K562 (cell line): ENCODE measurements around the gene HADHB. TPM values are rescaled to one million over a fixed set of nuclear protein-coding genes. Genes with fewer than 3 reads are reported as not detected.
A peak's percentile ranks its signal among the peaks of the same experiment; 100 is the strongest.

ENCODE experiments used
- CCAR2 ChIP-seq: fragments of 200-400 bp; formaldehyde crosslinking; IDR thresholded peaks from 2 replicates; pipeline ENCODE4 v1.6.1; 2017; ENCODE audit warnings: mild to moderate bottlenecking, low read depth, low read length
- CCNT2 ChIP-seq: IDR thresholded peaks from 2 replicates; pipeline ENCODE4 v1.6.1; 2011; ENCODE audit warnings: borderline replicate concordance, low read depth, mild to moderate bottlenecking, moderate library complexity, mixed read lengths, low read length; ENCODE audit not compliant: insufficient read length; ENCODE audit errors: extremely low read depth
- CEBPB ChIP-seq: fragments of 450-650 bp; IDR thresholded peaks from 2 replicates; pipeline ENCODE4 v1.6.1; 2016; ENCODE audit warnings: missing genetic modification characterization, missing compliant biosample characterization
- DIDO1 ChIP-seq: fragments of 450-650 bp; IDR thresholded peaks from 2 replicates; pipeline ENCODE4 v1.6.1; 2016; ENCODE audit warnings: low read depth, missing biosample characterization, missing genetic modification characterization
- GTF2A2 ChIP-seq: IDR thresholded peaks from 2 replicates; pipeline ENCODE4 v1.6.1; 2016; ENCODE audit warnings: mild to moderate bottlenecking, missing genetic modification characterization, missing compliant biosample characterization
- HIVEP1 ChIP-seq: fragments of 250-450 bp; sonication (Bioruptor Pico); IDR thresholded peaks from 2 replicates; pipeline ENCODE4 v1.4.0; 2020; ENCODE audit warnings: mild to moderate bottlenecking
- HNRNPUL1 ChIP-seq: fragments of 200-400 bp; formaldehyde crosslinking; IDR thresholded peaks from 2 replicates; pipeline ENCODE4 v1.6.1; 2017; ENCODE audit warnings: low read length
- JUNB ChIP-seq: fragments of 450-650 bp; formaldehyde crosslinking; conservative IDR thresholded peaks from 2 replicates; pipeline ENCODE4 v1.4.0; 2020; ENCODE audit warnings: mild to moderate bottlenecking
- MYNN ChIP-seq, 2 experiments: sonication (generic); formaldehyde crosslinking in 1 of 2; IDR thresholded peaks; 2 replicates each; pipeline versions ENCODE4 v1.5.0 to v1.6.1; 2016 to 2020; ENCODE audit warnings: antibody characterized with exemption in 1 of 2, missing genetic modification reagents in 1 of 2
- NFRKB ChIP-seq: fragments of 450-650 bp; IDR thresholded peaks from 2 replicates; pipeline ENCODE4 v1.6.1; 2016; ENCODE audit warnings: low read depth
- PHB2 ChIP-seq: fragments of 450-650 bp; IDR thresholded peaks from 2 replicates; pipeline ENCODE4 v1.6.1; 2017; ENCODE audit warnings: low read depth
- POLR2H ChIP-seq: IDR thresholded peaks from 2 replicates; pipeline ENCODE4 v1.6.1; 2016; ENCODE audit warnings: missing genetic modification characterization, low read depth, mild to moderate bottlenecking, control low read depth, missing compliant biosample characterization, moderate library complexity
- SIN3B ChIP-seq: fragments of 450-650 bp; IDR thresholded peaks from 2 replicates; pipeline ENCODE4 v1.6.1; 2017; ENCODE audit warnings: low read depth, mild to moderate bottlenecking, moderate library complexity
- SNIP1 ChIP-seq: fragments of 450-650 bp; IDR thresholded peaks from 2 replicates; pipeline ENCODE4 v1.7.1; 2017; ENCODE audit warnings: low read depth, mild to moderate bottlenecking
- TCFL5 ChIP-seq: fragments of 250-450 bp; sonication (Bioruptor Pico); conservative IDR thresholded peaks from 2 replicates; pipeline ENCODE4 v1.6.1; 2021; ENCODE audit warnings: mild to moderate bottlenecking, moderate library complexity, matching md5 sums
- ZNF133 ChIP-seq: fragments of 250-450 bp; sonication (Bioruptor Pico); IDR thresholded peaks from 2 replicates; pipeline ENCODE4 v1.4.0; 2020; ENCODE audit warnings: mild to moderate bottlenecking
- ZNF431 ChIP-seq: sonication (generic); formaldehyde crosslinking; IDR thresholded peaks from 2 replicates; pipeline ENCODE4 v1.8.0; 2022; ENCODE audit warnings: mild to moderate bottlenecking, missing genetic modification reagents
- ZNF76 ChIP-seq: fragments of 250-450 bp; sonication (Bioruptor Pico); IDR thresholded peaks from 2 replicates; pipeline ENCODE4 v1.4.0; 2020; ENCODE audit warnings: mild to moderate bottlenecking, moderate library complexity, borderline replicate concordance
- ZNF79 ChIP-seq: fragments of 250-450 bp; sonication (Bioruptor Pico); IDR thresholded peaks from 2 replicates; pipeline ENCODE4 v1.4.0; 2020; ENCODE audit warnings: low read depth, mild to moderate bottlenecking, moderate library complexity
- polyA plus RNA-seq, 8 experiments: library from polyadenylated mRNA; depleted of rRNA in 4 of 8; stranded (reverse) in 5 of 8; unstranded in 3 of 8; fragments of >200 nt; fragmentation: Nextera tagmentation in 2 of 8; fragmentation: Illumina TruSeq in 1 of 8; extraction: Ambion mirVana in 2 of 8; extraction: Trizol in 1 of 8; gene quantifications; 2 replicates each; pipeline versions ENCODE4 v1.2.1 to v1.2.3, GENCODE V29; 2011 to 2014; ENCODE audit warnings: inconsistent platforms in 1 of 8, missing spikeins in 1 of 8
- total RNA-seq, 7 experiments: library from RNA; depleted of rRNA in 6 of 7; stranded (reverse); fragments of >200 nt in 6 of 7; fragmentation: Illumina TruSeq in 2 of 7; extraction: Trizol in 2 of 7; gene quantifications; 2 replicates each; pipeline versions ENCODE4 v1.2.1 to v1.2.3, GENCODE V29; 2011 to 2021; ENCODE audit warnings: low replicate concordance in 1 of 7
- TF ChIP-seq, protein P1 (sequence below), 2 experiments: fragments of 450-650 bp in 1 of 2; sonication (generic) in 1 of 2; formaldehyde crosslinking in 1 of 2; IDR thresholded peaks; 2 replicates each; pipeline versions ENCODE4 v1.7.1 to v1.9.0; 2016 to 2022; ENCODE audit warnings: inconsistent platforms in 1 of 2, mild to moderate bottlenecking in 1 of 2, missing genetic modification reagents in 1 of 2

The HADHB gene
- total and polyA plus RNA-seq, 9 of the 15 experiments (the other 6 are each of a cell fraction or from before 2014, with no cell fraction given), result 67.3 to 199 (median 100) TPM

DNA sequence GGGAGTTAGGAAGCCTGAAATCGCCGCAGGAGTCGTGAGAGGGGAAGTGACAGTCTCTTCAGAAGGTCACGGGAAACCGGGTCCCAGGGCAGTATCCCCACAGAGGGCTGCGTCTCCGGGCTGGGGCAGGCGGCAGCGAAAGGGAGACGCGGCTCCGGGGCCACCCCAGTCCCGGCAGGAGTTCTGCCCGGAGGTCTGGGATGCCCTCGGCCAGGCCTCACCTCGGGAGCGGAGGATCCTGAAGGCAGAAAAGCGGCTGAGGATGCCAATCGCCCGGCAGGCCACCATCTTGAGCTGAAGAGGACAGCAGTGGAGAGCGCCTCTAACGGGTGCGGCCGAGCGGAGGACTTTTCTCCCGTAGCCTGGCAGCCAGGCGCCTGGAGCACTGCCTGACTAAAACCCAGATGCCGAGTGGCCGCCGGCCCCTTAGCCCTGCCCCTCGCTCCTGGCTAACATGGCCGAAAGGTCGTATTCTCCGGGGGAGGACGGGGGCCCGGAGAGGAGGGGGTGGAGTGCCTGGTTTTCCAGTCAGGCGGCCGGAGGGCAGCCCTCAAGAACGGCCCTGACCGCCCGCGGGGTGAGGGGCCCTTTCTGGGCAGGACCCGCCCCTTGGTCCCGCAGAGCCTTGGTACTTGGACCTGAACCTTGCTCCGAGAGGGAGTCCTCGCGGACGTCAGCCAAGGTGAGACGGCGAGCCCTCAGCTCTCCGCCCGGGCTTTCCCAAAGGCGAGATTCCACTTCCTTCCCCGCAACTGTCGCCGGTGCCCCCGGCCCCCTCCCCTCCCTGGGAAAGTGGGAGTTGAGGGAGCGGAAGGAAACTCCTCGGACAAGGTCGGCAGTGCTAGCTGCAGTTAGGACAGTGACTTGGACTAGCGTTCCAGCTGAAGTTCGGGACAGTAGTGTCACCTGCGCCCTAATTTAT, at the start of gene HADHB, which contains the start of gene HADHA (continued):
- TF ChIP-seq ZNF79 (CRISPR knock-in tag), result no peak
- 0 out of 2 replicates have a peak, but pooled peaks have one; percentile 76 for TF ChIP-seq NFRKB
- TF ChIP-seq HIVEP1 (CRISPR knock-in tag), result peak; percentile 47; the same call in 1 of the 2 replicates
- peak; percentile 57 for TF ChIP-seq CCNT2
- no peak for TF ChIP-seq HNRNPUL1
- 0 out of 2 replicates have a peak, but pooled peaks have one; percentile 26 for TF ChIP-seq GTF2A2
- TF ChIP-seq JUNB, result no peak
- TF ChIP-seq CCAR2, result no peak
- no peak for TF ChIP-seq ZNF431 (CRISPR knock-in tag)
- TF ChIP-seq PHB2, result no peak
- peak; percentile 81 for TF ChIP-seq POLR2H (tag)
- TF ChIP-seq, protein P1, sequence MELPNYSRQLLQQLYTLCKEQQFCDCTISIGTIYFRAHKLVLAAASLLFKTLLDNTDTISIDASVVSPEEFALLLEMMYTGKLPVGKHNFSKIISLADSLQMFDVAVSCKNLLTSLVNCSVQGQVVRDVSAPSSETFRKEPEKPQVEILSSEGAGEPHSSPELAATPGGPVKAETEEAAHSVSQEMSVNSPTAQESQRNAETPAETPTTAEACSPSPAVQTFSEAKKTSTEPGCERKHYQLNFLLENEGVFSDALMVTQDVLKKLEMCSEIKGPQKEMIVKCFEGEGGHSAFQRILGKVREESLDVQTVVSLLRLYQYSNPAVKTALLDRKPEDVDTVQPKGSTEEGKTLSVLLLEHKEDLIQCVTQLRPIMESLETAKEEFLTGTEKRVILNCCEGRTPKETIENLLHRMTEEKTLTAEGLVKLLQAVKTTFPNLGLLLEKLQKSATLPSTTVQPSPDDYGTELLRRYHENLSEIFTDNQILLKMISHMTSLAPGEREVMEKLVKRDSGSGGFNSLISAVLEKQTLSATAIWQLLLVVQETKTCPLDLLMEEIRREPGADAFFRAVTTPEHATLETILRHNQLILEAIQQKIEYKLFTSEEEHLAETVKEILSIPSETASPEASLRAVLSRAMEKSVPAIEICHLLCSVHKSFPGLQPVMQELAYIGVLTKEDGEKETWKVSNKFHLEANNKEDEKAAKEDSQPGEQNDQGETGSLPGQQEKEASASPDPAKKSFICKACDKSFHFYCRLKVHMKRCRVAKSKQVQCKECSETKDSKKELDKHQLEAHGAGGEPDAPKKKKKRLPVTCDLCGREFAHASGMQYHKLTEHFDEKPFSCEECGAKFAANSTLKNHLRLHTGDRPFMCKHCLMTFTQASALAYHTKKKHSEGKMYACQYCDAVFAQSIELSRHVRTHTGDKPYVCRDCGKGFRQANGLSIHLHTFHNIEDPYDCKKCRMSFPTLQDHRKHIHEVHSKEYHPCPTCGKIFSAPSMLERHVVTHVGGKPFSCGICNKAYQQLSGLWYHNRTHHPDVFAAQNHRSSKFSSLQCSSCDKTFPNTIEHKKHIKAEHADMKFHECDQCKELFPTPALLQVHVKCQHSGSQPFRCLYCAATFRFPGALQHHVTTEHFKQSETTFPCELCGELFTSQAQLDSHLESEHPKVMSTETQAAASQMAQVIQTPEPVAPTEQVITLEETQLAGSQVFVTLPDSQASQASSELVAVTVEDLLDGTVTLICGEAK (IDR thresholded peaks at IDR 0.05), result no peak
- TF ChIP-seq, protein P1 (CRISPR knock-in tag; IDR thresholded peaks at IDR 0.05), result no peak
- TF ChIP-seq CEBPB (tag), result no peak
- peak; percentile 86 for TF ChIP-seq SIN3B
- TF ChIP-seq TCFL5 (CRISPR knock-in tag), result no peak
- TF ChIP-seq ZNF76 (CRISPR knock-in tag), result peak; percentile 37; the same call in 1 of the 2 replicates
- peak; percentile 81 for TF ChIP-seq DIDO1 (tag)
- 0 out of 2 replicates have a peak, but pooled peaks have one; percentile 63 for TF ChIP-seq MYNN (IDR thresholded peaks at IDR 0.05)
- no peak for TF ChIP-seq MYNN (CRISPR knock-in tag; IDR thresholded peaks at IDR 0.05)
- no peak for TF ChIP-seq ZNF133
- no peak for TF ChIP-seq SNIP1
